C4-2B (cell line): ENCODE results near the gene KDM6A.

ENCODE experiments used
- CTCF ChIP-seq: fragments of 450-650 bp; conservative IDR thresholded peaks from 2 replicates; pipeline ENCODE4 v1.5.1; 2017; ENCODE audit warnings: mild to moderate bottlenecking
- ZFX ChIP-seq: fragments of 450-650 bp; IDR thresholded peaks from 2 replicates; pipeline ENCODE4 v1.6.1; 2017

- TF ChIP-seq CTCF (no peak), ZFX (no peak)
These were observed 42.4 kb downstream of the KDM6A start for GRCh38 chrX:44915361-44915868.
